Activated CD8-positive, alpha-beta memory T cell treated with anti-CD3 and anti-CD28 coated beads, Interleukin-2, amount 50 U/mL, for 48 hours (primary cell): ENCODE measurements around the gene DHRS4.
"Not testable (repeated sequence)": the region's sequence is repeated elsewhere in the genome, so short reads cannot be mapped to it uniquely, and the experiment has no call there.

Source experiments
- DNase-seq: peaks from one replicate; pipeline ENCODE4 v3.0.0-alpha.2; 2020

DHRS4 gene

DNA sequence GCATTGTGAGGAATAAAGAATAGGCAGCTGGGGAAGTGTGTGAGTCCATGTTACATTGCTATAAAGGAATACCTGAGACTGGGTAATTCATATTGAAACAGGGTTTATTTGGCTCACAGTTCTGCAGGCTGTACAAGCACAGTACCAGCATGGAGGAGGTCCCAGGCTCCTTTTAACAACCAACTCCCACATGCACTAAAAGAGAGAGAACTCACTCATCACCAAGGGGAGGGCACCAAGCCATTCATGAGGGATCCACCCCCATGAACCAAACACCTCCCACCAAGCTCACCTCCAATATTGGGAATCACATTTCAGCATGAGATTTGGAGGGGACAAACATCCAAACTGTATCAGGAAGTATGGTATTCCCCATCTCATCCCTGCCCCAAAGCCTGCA is 11.9 kb upstream of the DHRS4 start:
- no peak for DNase-seq

DNA sequence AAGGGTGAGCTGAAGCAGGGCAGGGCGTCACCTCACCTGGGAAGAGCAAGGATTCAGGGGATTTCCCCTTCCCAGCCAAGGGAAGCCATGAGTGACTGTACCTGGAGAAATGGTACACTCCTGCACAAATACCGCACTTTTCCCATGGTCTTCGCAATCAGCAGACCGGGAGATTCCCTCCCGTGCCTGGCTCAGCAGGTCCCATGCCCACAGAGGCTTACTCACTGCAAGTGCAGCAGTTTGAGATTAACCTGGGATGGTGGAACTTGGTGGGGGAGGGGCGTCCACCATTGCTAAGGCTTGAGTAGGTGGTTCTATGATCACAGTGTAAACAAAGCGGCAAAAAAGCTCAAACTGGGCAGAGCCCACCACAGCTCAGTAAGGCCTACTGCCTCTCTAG is 11.0 kb upstream of the DHRS4 start:
- DNase-seq, result no peak

- not testable (repeated sequence) for DNase-seq
Measured at GRCh38 chr14:23949069-23949468, 4.5 kb upstream of the DHRS4 start.

DNA sequence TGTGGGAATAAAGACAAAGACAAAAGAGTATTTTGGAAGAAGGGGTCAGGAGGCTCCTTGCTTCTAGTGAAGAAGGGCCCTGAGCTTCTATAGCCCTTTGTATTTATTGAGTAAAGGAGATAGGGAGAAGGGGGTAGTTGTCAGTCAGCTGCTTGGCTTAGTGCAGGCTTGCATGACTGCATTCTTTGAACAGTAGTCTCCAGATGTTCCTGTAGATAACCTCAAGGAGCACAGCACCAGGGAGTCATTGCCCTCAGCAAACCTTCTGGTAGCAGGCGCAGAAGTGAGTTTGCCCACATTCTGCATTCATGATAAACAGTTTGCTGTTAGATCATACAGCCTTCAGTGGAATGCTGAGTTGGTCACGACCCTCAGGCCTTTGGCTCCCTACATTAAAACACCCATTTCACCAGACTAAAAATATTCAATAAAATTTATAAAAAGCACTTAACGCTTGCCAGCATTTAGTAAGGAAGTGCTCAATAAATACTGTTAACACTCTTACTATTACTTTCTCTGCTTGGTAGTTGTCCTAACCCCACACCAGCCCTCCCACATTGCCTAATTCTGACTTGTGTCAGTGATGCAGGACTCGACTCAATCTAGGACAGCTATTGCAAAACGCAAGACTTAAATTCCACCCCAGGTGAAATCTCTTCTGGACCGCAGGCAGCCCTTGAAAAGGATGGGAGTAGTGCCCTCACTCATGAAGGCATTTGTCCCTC is 3.0 kb upstream of the DHRS4 start:
- no peak for DNase-seq

DNA sequence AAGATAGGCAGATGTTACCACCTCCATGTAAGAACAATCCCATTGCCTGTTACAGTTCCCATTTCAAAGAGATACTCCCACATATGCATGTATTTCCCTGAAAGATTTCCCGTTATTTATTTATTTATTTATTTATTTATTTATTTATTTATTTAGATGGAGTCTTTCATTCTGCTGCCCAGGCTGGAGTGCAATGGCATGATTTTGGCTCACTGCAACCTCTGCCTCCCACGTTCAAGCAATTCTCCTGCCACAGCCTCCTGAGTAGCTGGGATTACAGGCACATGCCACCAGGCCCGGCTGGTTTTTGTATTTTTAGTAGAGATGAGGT is 2.5 kb upstream of the DHRS4 start:
- DNase-seq, result not testable (repeated sequence)

DNA sequence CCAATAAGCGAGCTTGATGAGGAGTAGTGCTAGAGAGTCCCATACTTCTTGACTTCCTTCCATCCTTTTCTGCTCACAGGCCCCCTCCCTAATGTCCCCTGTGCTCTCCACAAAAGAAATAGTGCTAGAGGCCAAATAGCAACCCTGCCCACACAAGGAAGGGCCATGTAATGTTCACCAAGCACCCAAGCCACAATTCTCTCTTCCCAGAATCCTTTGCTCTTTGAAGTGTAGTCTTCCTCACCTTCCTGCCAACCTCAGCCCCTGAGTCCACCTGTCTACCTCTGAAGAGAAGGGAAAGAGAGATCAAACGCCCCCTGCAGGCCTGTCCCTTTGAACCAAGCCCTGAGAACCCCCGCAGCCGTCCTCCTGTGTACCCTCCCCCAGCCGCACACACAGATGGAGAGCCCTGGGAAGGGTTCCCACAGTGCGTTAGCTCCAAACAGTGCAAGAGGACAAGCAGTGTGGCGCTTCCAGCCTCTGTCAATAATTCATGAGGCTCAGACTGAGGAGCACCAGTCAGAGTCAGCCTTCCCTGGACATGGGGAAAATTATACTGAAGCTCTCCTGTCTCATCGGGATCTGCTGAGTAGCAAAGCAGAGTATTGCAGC is 1.9 kb upstream of the DHRS4 start:
- DNase-seq, result no peak

DNA sequence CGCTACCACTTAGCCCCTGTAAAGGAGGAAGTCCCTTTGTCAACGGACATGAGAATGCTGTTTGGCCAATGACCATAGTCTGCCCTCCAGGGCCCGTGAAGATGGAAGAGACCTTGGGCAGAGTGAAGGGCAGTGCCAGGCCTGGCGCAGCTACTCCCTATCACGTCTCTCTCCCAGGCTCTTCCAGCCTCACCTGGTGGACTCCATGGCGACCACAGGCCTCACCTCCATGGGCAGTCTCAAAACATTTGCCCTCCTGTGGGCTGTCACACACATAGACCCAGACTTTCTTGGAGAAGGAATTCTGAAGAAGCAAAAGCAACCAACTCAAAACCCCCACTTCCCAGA is 480 bp upstream of the DHRS4 start:
- DNase-seq, result not testable (repeated sequence)

- not testable (repeated sequence) for DNase-seq
Measured at GRCh38 chr14:23954279-23954614, 677 bp downstream of the DHRS4 start.

- DNase-seq, result not testable (repeated sequence)
Measured at GRCh38 chr14:23954965-23955364, 1.4 kb downstream of the DHRS4 start.

GRCh38 chr14:23955811-23956210 is 2.2 kb downstream of the DHRS4 start:
- not testable (repeated sequence) for DNase-seq

- DNase-seq, result not testable (repeated sequence)
Measured at GRCh38 chr14:23957913-23958569, 4.5 kb downstream of the DHRS4 start.

GRCh38 chr14:23960899-23961298 is 7.3 kb downstream of the DHRS4 start:
- DNase-seq, result not testable (repeated sequence)

DNA sequence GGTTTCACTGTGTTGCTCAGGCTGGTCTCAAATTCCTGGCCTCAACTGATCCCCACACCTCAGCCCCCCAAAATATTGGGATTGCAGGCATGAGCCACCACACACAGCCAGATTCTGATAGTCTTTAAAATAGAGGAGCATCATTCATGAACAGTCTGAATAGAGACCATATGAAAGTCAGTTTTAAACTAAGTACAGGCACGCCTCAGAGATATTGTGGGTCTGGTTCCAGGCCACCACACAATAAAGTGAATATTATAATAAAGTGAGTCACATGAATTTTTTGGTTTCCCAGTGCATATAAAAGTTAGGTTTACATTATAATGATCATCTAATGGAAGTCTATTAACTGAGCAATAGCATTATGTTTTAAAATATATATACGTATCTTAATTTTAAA is 8.1 kb downstream of the DHRS4 start:
- DNase-seq, result not testable (repeated sequence)

DNA sequence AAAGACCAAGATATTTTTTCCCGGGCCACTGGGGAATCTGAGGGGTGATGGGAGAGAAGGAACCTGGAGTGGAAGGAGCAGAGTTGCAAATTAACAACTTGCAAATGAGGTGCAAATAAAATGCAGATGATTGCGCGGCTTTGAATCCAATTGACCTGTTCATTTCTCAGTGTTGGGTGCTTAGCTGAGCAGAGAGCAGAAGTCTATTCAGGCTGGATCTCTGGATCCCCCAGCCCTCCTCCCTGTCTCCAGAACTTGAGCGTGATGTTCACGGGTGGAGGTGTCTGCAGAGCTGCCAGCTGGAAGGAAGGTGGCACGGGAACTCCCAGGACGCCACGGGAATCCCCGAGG is 15.5 kb downstream of the DHRS4 start:
- DNase-seq, result not testable (repeated sequence)

DNA sequence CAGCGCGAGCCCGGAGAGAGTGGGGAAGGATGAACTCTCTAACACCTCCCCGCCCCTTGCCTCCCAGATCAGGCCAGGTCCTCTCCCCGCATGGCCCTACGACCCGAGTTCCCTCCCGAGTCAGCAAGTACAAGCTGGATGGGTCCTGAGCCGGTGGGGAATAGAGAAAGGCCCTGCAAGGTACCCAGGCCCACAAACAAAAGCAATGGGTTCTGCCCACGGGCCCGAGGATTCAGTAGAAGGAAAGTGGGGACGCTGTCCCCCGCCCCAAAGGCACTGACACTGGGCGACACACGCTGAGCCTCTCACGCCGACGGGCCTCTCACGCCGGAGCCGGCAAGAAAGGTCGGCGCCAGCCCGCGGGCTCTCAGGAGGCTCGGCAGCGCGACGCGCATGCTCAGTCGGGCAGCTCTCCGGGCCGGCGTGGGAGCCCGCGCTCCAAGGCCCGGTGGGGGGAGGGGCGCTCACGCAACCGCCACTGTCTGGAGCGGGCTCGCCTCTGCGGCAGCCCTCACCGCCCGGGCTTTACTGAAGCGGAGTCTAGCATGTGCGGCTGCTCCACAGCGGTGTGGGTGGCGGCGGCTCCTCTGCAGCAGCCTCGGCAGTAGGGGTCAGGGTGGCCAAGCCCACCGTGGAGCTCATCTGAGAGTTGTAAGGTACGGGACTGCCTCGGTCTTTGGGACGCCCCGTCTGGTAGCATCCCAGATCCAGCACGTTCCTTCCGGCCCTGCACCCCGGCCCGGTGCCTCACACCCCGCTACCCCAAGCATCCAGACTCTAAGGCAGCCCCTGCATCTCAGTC is 16.1 kb downstream of the DHRS4 start:
- peak; percentile 86 for DNase-seq

DNA sequence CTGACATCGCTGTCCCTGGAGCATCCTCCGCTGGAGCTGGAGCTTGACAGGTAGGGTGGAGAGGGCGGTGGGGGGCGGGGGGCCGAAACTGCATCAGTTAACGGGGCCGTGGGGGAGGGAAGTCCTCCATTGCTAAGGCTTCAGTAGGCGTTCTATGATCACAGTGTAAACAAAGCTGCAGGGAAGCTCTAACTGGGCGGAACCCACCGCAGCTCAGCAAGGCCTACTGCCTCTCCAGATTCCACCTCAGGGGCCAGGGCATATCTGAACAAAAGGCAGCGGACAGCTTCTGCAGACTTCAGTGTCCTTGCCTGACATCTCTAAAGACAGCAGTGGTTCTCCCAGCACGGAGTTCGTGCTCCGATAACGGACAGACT is 16.7 kb downstream of the DHRS4 start:
- DNase-seq, result not testable (repeated sequence)

GRCh38 chr14:23973178-23973577 is 19.6 kb downstream of the DHRS4 start:
- not testable (repeated sequence) for DNase-seq

GRCh38 chr14:23974041-23974440 is 20.5 kb downstream of the DHRS4 start:
- DNase-seq, result not testable (repeated sequence)

GRCh38 chr14:23977208-23977607 is 23.6 kb downstream of the DHRS4 start:
- not testable (repeated sequence) for DNase-seq

DNA sequence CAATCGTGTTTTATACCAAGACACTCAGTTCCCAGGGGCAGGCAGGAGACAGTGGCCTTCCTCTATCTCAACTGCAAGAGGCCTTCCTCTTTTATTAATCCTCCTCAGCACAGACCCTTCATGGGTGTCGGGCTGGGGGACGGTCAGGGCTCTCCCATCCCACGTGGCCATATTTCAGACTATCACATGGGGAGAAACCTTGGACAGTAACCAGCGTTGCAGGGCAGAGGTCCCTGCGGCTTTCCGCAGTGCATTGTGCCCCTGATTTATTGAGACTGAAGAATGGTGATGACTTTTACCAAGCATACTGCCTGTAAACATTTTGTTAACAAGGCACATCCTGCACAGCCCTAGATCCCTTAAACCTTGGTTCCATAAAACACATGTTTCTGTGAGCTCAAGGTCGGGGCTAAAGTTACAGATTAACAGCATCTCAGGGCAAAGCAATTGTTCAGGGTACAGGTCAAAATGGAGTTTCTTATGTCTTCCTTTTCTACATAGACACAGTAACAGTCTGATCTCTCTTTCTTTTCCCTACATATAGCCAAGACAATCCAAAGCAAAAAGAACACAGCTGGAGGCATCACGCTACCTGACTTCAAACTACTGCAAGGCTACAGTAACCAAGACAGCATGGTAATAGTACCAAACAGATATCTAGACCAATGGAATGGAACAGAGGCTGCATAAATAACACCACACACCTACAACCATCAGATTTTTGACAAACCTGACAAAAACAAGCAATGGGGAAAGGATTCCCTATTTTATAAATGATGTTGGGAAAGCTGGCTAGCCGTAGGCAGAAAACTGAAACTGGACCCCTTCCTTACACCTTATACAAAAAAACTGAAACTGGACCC is 28.6 kb downstream of the DHRS4 start:
- DNase-seq, result not testable (repeated sequence)

GRCh38 chr14:23984891-23985602 is 31.5 kb downstream of the DHRS4 start:
- no peak for DNase-seq

- not testable (repeated sequence) for DNase-seq
Measured at GRCh38 chr14:23988223-23988606, 34.6 kb downstream of the DHRS4 start.
